Dermis blood vessel endothelial cell (primary cell): ENCODE results near the gene KCNJ6. TPM values are rescaled to one million over a fixed set of nuclear protein-coding genes. Genes with fewer than 3 reads are reported as not detected.
"Not testable (repeated sequence)": the region's sequence is repeated elsewhere in the genome, so short reads cannot be mapped to it uniquely, and the experiment has no call there.

Experiments used
- DNase-seq: peaks from one replicate; pipeline ENCODE4 v3.0.0; 2010
- total RNA-seq: library from RNA; depleted of rRNA; stranded (reverse); fragments of >200 nt; gene quantifications from 2 replicates; pipeline ENCODE4 v1.2.3, GENCODE V29; 2014

KCNJ6 gene
- total RNA-seq, 1 donor from 2014 or later = under 0.01 TPM

GRCh38 chr21:37593740-37594471 lies 322.4 kb downstream of the KCNJ6 start:
- DNase-seq = no peak

- DNase-seq = peak; percentile 66
These were observed 323.2 kb downstream of the KCNJ6 start for GRCh38 chr21:37593015-37593414.

GRCh38 chr21:37592496-37592895 lies 323.8 kb downstream of the KCNJ6 start:
- DNase-seq = no peak

- DNase-seq = not testable (repeated sequence)
These were observed 324.3 kb downstream of the KCNJ6 start for GRCh38 chr21:37591994-37592393.

GRCh38 chr21:37590836-37591235 lies 325.4 kb downstream of the KCNJ6 start:
- not testable (repeated sequence) for DNase-seq

GRCh38 chr21:37588644-37589043 lies 327.6 kb downstream of the KCNJ6 start:
- not testable (repeated sequence) for DNase-seq

- no peak for DNase-seq
These were observed 328.6 kb downstream of the KCNJ6 start for GRCh38 chr21:37587635-37588177.

- DNase-seq = no peak
These were observed 329.1 kb downstream of the KCNJ6 start for GRCh38 chr21:37587203-37587602.

GRCh38 chr21:37582590-37582989 lies 333.7 kb downstream of the KCNJ6 start:
- peak; percentile 81 for DNase-seq

GRCh38 chr21:37580666-37581065 lies 335.6 kb downstream of the KCNJ6 start:
- peak; percentile 96 for DNase-seq

- no peak for DNase-seq
These were observed 336.9 kb downstream of the KCNJ6 start for GRCh38 chr21:37579356-37579755.

GRCh38 chr21:37578471-37579126 lies 337.7 kb downstream of the KCNJ6 start:
- DNase-seq = no peak

- DNase-seq = not testable (repeated sequence)
These were observed 339.3 kb downstream of the KCNJ6 start for GRCh38 chr21:37576929-37577328.

GRCh38 chr21:37575580-37575979 lies 340.7 kb downstream of the KCNJ6 start:
- no peak for DNase-seq

GRCh38 chr21:37574751-37575150 lies 341.5 kb downstream of the KCNJ6 start:
- no peak for DNase-seq

GRCh38 chr21:37574316-37574715 lies 341.9 kb downstream of the KCNJ6 start:
- DNase-seq = no peak

- no peak for DNase-seq
These were observed 344.8 kb downstream of the KCNJ6 start for GRCh38 chr21:37571442-37571841.

- DNase-seq = no peak
These were observed 347.3 kb downstream of the KCNJ6 start for GRCh38 chr21:37568916-37569315.

GRCh38 chr21:37568415-37568814 lies 347.8 kb downstream of the KCNJ6 start:
- DNase-seq = no peak

GRCh38 chr21:37566790-37567615 lies 349.3 kb downstream of the KCNJ6 start:
- no peak for DNase-seq

GRCh38 chr21:37565530-37566223 lies 350.6 kb downstream of the KCNJ6 start:
- no peak for DNase-seq

GRCh38 chr21:37564924-37565529 lies 351.2 kb downstream of the KCNJ6 start:
- DNase-seq = no peak
